B cell (primary cell): ENCODE data around the gene FMNL1. TPM values are rescaled to one million over a fixed set of nuclear protein-coding genes. Genes with fewer than 3 reads are reported as not detected.
"Not testable (repeated sequence)": the region's sequence is repeated elsewhere in the genome, so short reads cannot be mapped to it uniquely, and the experiment has no call there.

Experiments
- ATAC-seq: fragments of 200-7000 bp; cut with Tn5 transposase; one replicate; pipeline ENCODE4 v1.10.0; 2021; ENCODE audit warnings: low read depth, mild to moderate bottlenecking, moderate number of reproducible peaks, moderate library complexity
- CTCF ChIA-PET: fragments of 350-600 bp; sonication (Branson Sonifier 250); formaldehyde crosslinking; loops from one replicate; lab custom pipeline; 2021; ENCODE audit warnings: antibody characterized with exemption, inconsistent platforms; lab: Charles Lee
- POLR2A ChIA-PET: fragments of 350-600 bp; sonication (Branson Sonifier 250); formaldehyde crosslinking; loops from one replicate; lab custom pipeline; 2021; ENCODE audit warnings: antibody characterized with exemption; lab: Charles Lee
- DNase-seq: peaks from one replicate; pipeline ENCODE4 v3.0.0; 2013
- H2AFZ ChIP-seq: 2 replicates; pipeline ENCODE4 v1.6.1; 2012; ENCODE audit warnings: mild to moderate bottlenecking, low read depth, low read length; ENCODE audit not compliant: insufficient read depth, poor library complexity, severe bottlenecking
- H3K27ac ChIP-seq, 2 donors: 1 replicate in 1 of 2; 2 replicates in 1 of 2; pipeline ENCODE4 v1.5.1; 2012 to 2013; ENCODE audit warnings: low read length in 2 of 2, mild to moderate bottlenecking in 2 of 2, moderate library complexity in 1 of 2
- H3K27me3 ChIP-seq, 4 experiments: fragments of 200-600 bp in 1 of 4; sonication (generic) in 1 of 4; replicated peaks in 1 of 4; 1 replicate in 2 of 4; 2 replicates in 2 of 4; pipeline versions ENCODE4 v1.6.1 to v1.7.0; 2013 to 2016; ENCODE audit warnings: low read length in 3 of 4, mild to moderate bottlenecking in 2 of 4, mixed read lengths in 1 of 4, moderate library complexity in 1 of 4; ENCODE audit not compliant: insufficient read depth in 4 of 4, control insufficient read depth in 3 of 4; ENCODE audit errors: control extremely low read depth in 1 of 4
- H3K36me3 ChIP-seq, 2 experiments: replicated peaks in 1 of 2; 1 replicate in 1 of 2; 2 replicates in 1 of 2; pipeline versions ENCODE4 v1.6.1 to v1.7.1; 2013; ENCODE audit warnings: low read length in 1 of 2; ENCODE audit not compliant: insufficient read depth in 2 of 2, control insufficient read depth in 1 of 2; ENCODE audit errors: control extremely low read depth in 1 of 2, extremely low read depth in 1 of 2
- H3K4me1 ChIP-seq, 2 donors: fragments of 200-600 bp in 1 of 2; sonication (generic) in 1 of 2; 1 replicate in 1 of 2; 2 replicates in 1 of 2; pipeline versions ENCODE4 v1.5.1 to v1.6.1; 2013 to 2017; ENCODE audit warnings: low read length in 2 of 2; ENCODE audit not compliant: control insufficient read depth in 2 of 2, insufficient read depth in 2 of 2
- H3K4me2 ChIP-seq: replicated peaks from 2 replicates; pipeline ENCODE3; 2012; ENCODE audit warnings: mild to moderate bottlenecking, low read depth, low read length; ENCODE audit not compliant: poor library complexity, severe bottlenecking
- H3K4me3 ChIP-seq, 5 experiments: fragments of 200-600 bp in 1 of 5; sonication (generic) in 1 of 5; 1 replicate in 3 of 5; 2 replicates in 2 of 5; pipeline versions ENCODE4 v1.5.1 to v1.7.0; 2011 to 2016; ENCODE audit warnings: low read length in 4 of 5, mild to moderate bottlenecking in 4 of 5, low read depth in 2 of 5, control low read depth in 1 of 5, moderate library complexity in 1 of 5; ENCODE audit not compliant: insufficient read depth in 1 of 5; ENCODE audit errors: control extremely low read depth in 1 of 5, extremely low read depth in 1 of 5
- H3K79me2 ChIP-seq: fragments of 200-600 bp; sonication (generic); one replicate; pipeline ENCODE4 v1.6.0; 2016; ENCODE audit warnings: low read length; ENCODE audit not compliant: control insufficient read depth, insufficient read depth
- H3K9ac ChIP-seq: fragments of 200-600 bp; sonication (generic); 2 replicates; pipeline ENCODE4 v1.6.1; 2017; ENCODE audit warnings: mild to moderate bottlenecking, low read length, moderate library complexity
- H3K9me3 ChIP-seq, 3 donors: one replicate each; pipeline versions ENCODE4 v1.6.1 to v1.7.1; 2013; ENCODE audit warnings: low read length in 2 of 3; ENCODE audit not compliant: control insufficient read depth in 2 of 3, insufficient read depth in 1 of 3; ENCODE audit errors: control extremely low read depth in 1 of 3
- H4K20me1 ChIP-seq: 2 replicates; pipeline ENCODE4 v1.6.0; 2012; ENCODE audit warnings: mild to moderate bottlenecking, low read length; ENCODE audit not compliant: insufficient read depth, control insufficient read depth, poor library complexity, severe bottlenecking
- H3K27ac Mint-ChIP-seq: one replicate; pipeline ENCODE4 v1.8.0; 2021; ENCODE audit warnings: mixed read lengths
- H3K27me3 Mint-ChIP-seq: one replicate; pipeline ENCODE4 v1.8.0; 2021; ENCODE audit warnings: mixed read lengths
- H3K4me1 Mint-ChIP-seq: one replicate; pipeline ENCODE4 v1.8.0; 2021; ENCODE audit warnings: mixed read lengths
- H3K4me3 Mint-ChIP-seq: one replicate; pipeline ENCODE4 v1.8.0; 2021; ENCODE audit warnings: mixed read lengths
- H3K9me3 Mint-ChIP-seq: one replicate; pipeline ENCODE4 v1.8.0; 2022; ENCODE audit warnings: mixed read lengths; ENCODE audit not compliant: insufficient read depth
- CTCF ChIP-seq: fragments of 200-600 bp; IDR thresholded peaks from one replicate; pipeline ENCODE4 v1.8.0; 2022; ENCODE audit warnings: antibody characterized with exemption, mild to moderate bottlenecking
- EZH2 ChIP-seq: IDR thresholded peaks from 2 replicates; pipeline ENCODE4 v1.6.1; 2012; ENCODE audit warnings: borderline replicate concordance, low read depth, mild to moderate bottlenecking, moderate library complexity, low read length; ENCODE audit not compliant: insufficient read depth, poor library complexity, severe bottlenecking
- WGBS: methylation state at CpG from one replicate; pipeline ENCODE4 v1.1.5; 2013; ENCODE audit warnings: missing lambda C conversion rate; ENCODE audit not compliant: insufficient coverage; 5-methylcytosine and 5-hydroxymethylcytosine counted together
- intact Hi-C: fragments of 100-400 bp; cut with micrococcal nuclease; formaldehyde crosslinking; loops from one replicate; pipeline ENCODE4 v1.10.0; 2022
- polyA plus RNA-seq: library from polyadenylated mRNA; depleted of rRNA; stranded (reverse); fragments of >200 nt; gene quantifications from 2 replicates; pipeline ENCODE4 v1.2.3, GENCODE V29; 2012
- total RNA-seq, 2 donors: library from RNA; stranded (reverse); fragments of 120-200 nt in 1 of 2; gene quantifications; 1 replicate in 1 of 2; 2 replicates in 1 of 2; pipeline versions ENCODE4 v1.2.3 to v1.2.4, GENCODE V29; 2013 to 2022

FMNL1 gene
- total and polyA plus RNA-seq, 2 donors (not counting 1 experiment from before 2014, with no cell fraction given), result 386 to 663 TPM

GRCh38 chr17:45251931-45252330, 30.2 kb downstream of the FMNL1 start:
- POLR2A ChIA-PET, result interaction anchor here (1.0 kb wide), 1 partner anchor 25 kb away, joined by 10 read pairs; no protein-coding TSS in a partner anchor
- H4K20me1 ChIP-seq, result peaks cover 6% of the 10 kb centered on the region
- no peak overlapping the region for H3K27ac Mint-ChIP-seq
- intact Hi-C loops, result no loop called here
- peaks cover 19 to 23% of the 10 kb centered on the region in 2 donors for H3K4me1 ChIP-seq
- CTCF ChIA-PET, result interaction anchor here (1.0 kb wide), 1 partner anchor 141 kb away, joined by 3 read pairs; no protein-coding TSS in a partner anchor
- no CpG with 5 or more reads among the region's 7 CpGs for WGBS
- peaks cover 0 to 22% of the 10 kb centered on the region in 2 experiments for H3K36me3 ChIP-seq
- no peaks in the 10 kb centered on the region for H3K27me3 Mint-ChIP-seq
- H3K4me1 Mint-ChIP-seq, result peaks cover 23% of the 10 kb centered on the region
- no peak for ATAC-seq
- H3K9me3 ChIP-seq, result no peaks in the 10 kb centered on the region
- no peaks in the 10 kb centered on the region for H3K9me3 Mint-ChIP-seq
- no peak overlapping the region for H2AFZ ChIP-seq
- H3K4me2 ChIP-seq, result no peak overlapping the region
- H3K27ac ChIP-seq, result no peak overlapping the region
- TF ChIP-seq CTCF (no peak), EZH2 (no peak)
- no peak overlapping the region for H3K9ac ChIP-seq
- H3K27me3 ChIP-seq, result no peaks in the 10 kb centered on the region
- no peak overlapping the region for H3K4me3 ChIP-seq
- no peak overlapping the region for H3K4me3 Mint-ChIP-seq
- DNase-seq, result no peak
- peaks cover 17% of the 10 kb centered on the region for H3K79me2 ChIP-seq

DNA sequence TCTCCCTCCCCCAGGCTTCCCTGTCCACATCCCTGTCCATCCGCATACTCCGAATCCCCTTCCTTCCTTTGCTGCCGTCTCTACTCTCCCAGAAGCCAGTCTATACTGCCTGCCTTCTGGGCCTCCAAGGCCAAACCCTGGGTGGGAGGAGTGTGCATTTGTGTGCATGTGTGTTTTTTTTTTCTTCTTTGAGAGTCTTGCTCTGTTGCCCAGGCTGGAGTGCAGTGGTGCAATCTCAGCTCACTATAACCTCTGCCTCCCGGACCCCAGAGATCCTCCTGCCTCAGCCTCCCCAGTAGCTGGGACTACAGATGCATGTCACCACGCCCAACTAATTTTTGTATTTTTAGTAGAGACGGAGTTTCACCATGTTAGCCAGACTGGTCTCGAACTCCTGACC, 31.6 kb downstream of the FMNL1 start:
- H3K36me3 ChIP-seq, result peaks cover 0 to 20% of the 10 kb centered on the region in 2 experiments
- H3K4me3 Mint-ChIP-seq, H3K4me2 ChIP-seq, H3K9ac ChIP-seq, intact Hi-C loops, H3K9me3 Mint-ChIP-seq, H3K27ac ChIP-seq, H2AFZ ChIP-seq, ATAC-seq, DNase-seq, H3K27me3 Mint-ChIP-seq, H4K20me1 ChIP-seq, H3K27me3 ChIP-seq, H3K4me3 ChIP-seq, H3K9me3 ChIP-seq, H3K27ac Mint-ChIP-seq: not testable (repeated sequence)
- WGBS, result 98% methylated on average over 3 of the region's 7 CpGs
- H3K4me1 Mint-ChIP-seq, result peaks cover 17% of the 10 kb centered on the region
- CTCF ChIA-PET, result interaction anchor here (0.9 to 2.7 kb wide), 3 partner anchors 13 to 132 kb away, joined by 3 to 14 read pairs (median 4); no protein-coding TSS in a partner anchor
- POLR2A ChIA-PET, result interaction anchor here (2.0 kb wide), 1 partner anchor 18 kb away, joined by 5 read pairs; no protein-coding TSS in a partner anchor
- peaks cover 14 to 17% of the 10 kb centered on the region in 2 donors for H3K4me1 ChIP-seq
- H3K79me2 ChIP-seq, result peaks cover 17% of the 10 kb centered on the region
